OCI-LY7 (cell line): Measurements from ENCODE around the gene VPS18. TPM values are rescaled to one million over a fixed set of nuclear protein-coding genes. Genes with fewer than 3 reads are reported as not detected.
A peak's percentile ranks its signal among the peaks of the same experiment; 100 is the strongest.

ENCODE experiments used
- BruUV-seq: library from RNA; stranded (reverse); fragments of 400-500 nt; replicated peaks from 2 replicates; lab custom pipeline; 2021; lab: Mats Ljungman, UMichigan
- CTCF ChIA-PET: fragments of 300-600 bp; sonication (Branson Sonifier 250); formaldehyde crosslinking; loops from one replicate; lab custom pipeline; 2022; ENCODE audit warnings: antibody characterized with exemption; ENCODE audit not compliant: unreplicated experiment; lab: Charles Lee
- POLR2A ChIA-PET: fragments of 300-600 bp; sonication (Branson Sonifier 250); formaldehyde crosslinking; loops from one replicate; lab custom pipeline; 2022; ENCODE audit warnings: antibody characterized with exemption; lab: Charles Lee
- DNase-seq: peaks from one replicate; pipeline ENCODE4 v3.0.0-alpha.2; 2015; ENCODE audit warnings: low spot score
- H2AFZ ChIP-seq: fragments of 200-600 bp; sonication (generic), shearing (Covaris generic); 2 replicates; pipeline ENCODE4 v1.6.1; 2014; ENCODE audit warnings: mild to moderate bottlenecking, antibody characterized with exemption, low read length, moderate library complexity
- H3K27ac ChIP-seq: fragments of 200-600 bp; sonication (generic); 2 replicates; pipeline ENCODE4 v1.5.1; 2014; ENCODE audit warnings: mixed run types, low read depth, mild to moderate bottlenecking, moderate library complexity, low read length, inconsistent platforms; ENCODE audit not compliant: poor library complexity, severe bottlenecking
- H3K36me3 ChIP-seq: fragments of 200-600 bp; sonication (generic); 2 replicates; pipeline ENCODE4 v1.6.1; 2014; ENCODE audit warnings: mild to moderate bottlenecking, antibody characterized with exemption, low read length, moderate library complexity, mixed read lengths; ENCODE audit not compliant: insufficient read depth
- H3K4me1 ChIP-seq: fragments of 200-600 bp; sonication (generic); 2 replicates; pipeline ENCODE4 v1.5.1; 2014; ENCODE audit warnings: mild to moderate bottlenecking, low read length; ENCODE audit not compliant: insufficient read depth, poor library complexity, severe bottlenecking
- H3K4me2 ChIP-seq: fragments of 200-600 bp; sonication (generic); 2 replicates; pipeline ENCODE4 v1.6.1; 2014; ENCODE audit warnings: mild to moderate bottlenecking, low read length
- H3K4me3 ChIP-seq: fragments of 200-600 bp; sonication (generic); 2 replicates; pipeline ENCODE4 v1.5.1; 2014; ENCODE audit warnings: mild to moderate bottlenecking, low read depth, low read length; ENCODE audit not compliant: poor library complexity, severe bottlenecking
- H3K79me2 ChIP-seq: fragments of 200-600 bp; sonication (generic); 2 replicates; pipeline ENCODE4 v1.6.1; 2016; ENCODE audit warnings: low read depth, mild to moderate bottlenecking, low read length, moderate library complexity, mixed read lengths; ENCODE audit not compliant: insufficient read depth
- H3K9me2 ChIP-seq: fragments of 200-600 bp; sonication (generic); 2 replicates; pipeline ENCODE4 v1.6.1; 2016; ENCODE audit warnings: mild to moderate bottlenecking, low read length, mixed read lengths; ENCODE audit not compliant: insufficient read depth
- H3K9me3 ChIP-seq: fragments of 200-600 bp; sonication (generic); 2 replicates; pipeline ENCODE4 v1.6.1; 2014; ENCODE audit warnings: mild to moderate bottlenecking, mixed run types, low read length, mixed read lengths
- H4K20me1 ChIP-seq: fragments of 200-600 bp; sonication (generic); 2 replicates; pipeline ENCODE4 v1.6.1; 2014; ENCODE audit warnings: mild to moderate bottlenecking, antibody characterized with exemption, low read length, moderate library complexity, mixed read lengths; ENCODE audit not compliant: insufficient read depth
- EZH2phosphoT487 ChIP-seq: fragments of 200-600 bp; sonication (generic); IDR thresholded peaks from 2 replicates; pipeline ENCODE4 v1.6.1; 2018; ENCODE audit warnings: low read depth, borderline replicate concordance, mild to moderate bottlenecking, mixed run types, antibody characterized with exemption, low read length, moderate library complexity, mixed read lengths
- intact Hi-C: fragments of 100-400 bp; cut with micrococcal nuclease; formaldehyde crosslinking; loops from one replicate; pipeline ENCODE4 v1.10.0; 2022; ENCODE audit not compliant: unreplicated experiment
- total RNA-seq, 2 experiments: library from RNA; depleted of rRNA in 1 of 2; stranded (reverse); fragments of >200 nt in 1 of 2; shearing (Covaris generic) in 1 of 2; gene quantifications; 2 replicates each; pipeline ENCODE4 v1.2.3, GENCODE V29; 2014 to 2022
- TF ChIP-seq, protein P1 (sequence below): fragments of 200-600 bp; sonication (generic); conservative IDR thresholded peaks from 2 replicates; pipeline ENCODE4 v1.5.1; 2014; ENCODE audit warnings: mild to moderate bottlenecking, antibody characterized with exemption, low read length, moderate library complexity, mixed read lengths

Gene VPS18
- total RNA-seq, 2 experiments from 2014 or later: 24.5 to 30.7 TPM

DNA sequence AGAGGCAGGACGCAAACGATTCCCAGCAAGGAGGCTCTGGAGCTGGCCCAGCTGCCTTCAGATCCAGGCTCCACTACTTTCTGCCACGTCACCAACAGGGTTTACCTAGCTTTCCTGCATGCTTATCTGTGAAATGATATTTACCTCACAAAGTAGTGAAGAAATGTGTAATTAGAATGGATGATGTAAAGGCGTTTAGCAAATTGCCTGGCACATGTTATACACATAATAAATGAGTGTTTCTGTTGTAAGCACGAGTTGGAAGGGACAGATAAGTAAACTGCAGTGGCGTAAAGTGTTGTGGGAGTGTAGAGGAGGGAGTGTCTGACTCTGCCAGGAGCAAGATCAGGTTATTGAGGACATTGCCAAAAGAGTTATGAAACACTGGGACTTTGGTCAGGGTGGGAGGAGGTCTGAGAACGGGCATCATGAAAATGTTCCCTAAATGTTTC is 55.5 kb downstream of the VPS18 start:
- TF ChIP-seq, protein P1, sequence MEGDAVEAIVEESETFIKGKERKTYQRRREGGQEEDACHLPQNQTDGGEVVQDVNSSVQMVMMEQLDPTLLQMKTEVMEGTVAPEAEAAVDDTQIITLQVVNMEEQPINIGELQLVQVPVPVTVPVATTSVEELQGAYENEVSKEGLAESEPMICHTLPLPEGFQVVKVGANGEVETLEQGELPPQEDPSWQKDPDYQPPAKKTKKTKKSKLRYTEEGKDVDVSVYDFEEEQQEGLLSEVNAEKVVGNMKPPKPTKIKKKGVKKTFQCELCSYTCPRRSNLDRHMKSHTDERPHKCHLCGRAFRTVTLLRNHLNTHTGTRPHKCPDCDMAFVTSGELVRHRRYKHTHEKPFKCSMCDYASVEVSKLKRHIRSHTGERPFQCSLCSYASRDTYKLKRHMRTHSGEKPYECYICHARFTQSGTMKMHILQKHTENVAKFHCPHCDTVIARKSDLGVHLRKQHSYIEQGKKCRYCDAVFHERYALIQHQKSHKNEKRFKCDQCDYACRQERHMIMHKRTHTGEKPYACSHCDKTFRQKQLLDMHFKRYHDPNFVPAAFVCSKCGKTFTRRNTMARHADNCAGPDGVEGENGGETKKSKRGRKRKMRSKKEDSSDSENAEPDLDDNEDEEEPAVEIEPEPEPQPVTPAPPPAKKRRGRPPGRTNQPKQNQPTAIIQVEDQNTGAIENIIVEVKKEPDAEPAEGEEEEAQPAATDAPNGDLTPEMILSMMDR: no peak
- TF ChIP-seq EZH2phosphoT487: no peak
- Histone ChIP-seq H2AFZ (no peak overlapping the region), H3K9me3 (no peaks in the 10 kb centered on the region), H3K36me3 (0 out of 2 replicates have a peak, but pooled peaks cover under 1% of the 10 kb centered on the region), H3K4me2 (no peak overlapping the region), H3K4me1 (peaks cover 23% of the 10 kb centered on the region), H3K9me2 (no peaks in the 10 kb centered on the region), H3K79me2 (peaks cover 6% of the 10 kb centered on the region; the same call in 1 of the 2 replicates), H3K27ac (no peak overlapping the region), H3K4me3 (no peak overlapping the region), H4K20me1 (no peaks in the 10 kb centered on the region)
- CTCF ChIA-PET: no interaction called here
- DNase-seq: no peak
- intact Hi-C loops: loop anchor here (5.0 kb wide), 2 partner anchors 92 to 383 kb away; partner anchors contain the start of genes NUSAP1 and OIP5
- BruUV-seq: no TSS peak
- POLR2A ChIA-PET: interaction anchor here (0.6 to 3.7 kb wide), 2 partner anchors 8 to 408 kb away, joined by 3 to 36 read pairs; no protein-coding TSS in a partner anchor

DNA sequence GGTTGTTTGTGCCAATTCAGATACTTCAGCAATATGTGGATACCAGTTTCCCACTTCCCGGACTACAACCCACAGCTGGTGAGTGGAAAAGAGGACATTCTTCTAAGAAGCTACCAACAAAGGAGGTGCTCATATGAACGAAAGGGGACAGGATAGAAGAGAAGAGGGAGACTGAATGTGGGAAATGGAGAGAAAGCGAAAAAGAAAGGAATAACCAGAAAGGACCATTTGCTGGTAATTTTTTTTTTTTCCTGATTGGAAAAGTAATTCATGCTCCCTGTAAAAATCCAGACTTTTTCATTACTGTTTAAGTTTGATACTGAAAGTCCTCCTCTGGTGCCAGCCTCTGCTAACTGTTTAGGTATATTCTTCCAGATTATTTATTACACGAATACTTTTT is 57.5 kb downstream of the VPS18 start:
- TSS peak; percentile 92 for BruUV-seq
- Histone ChIP-seq H3K4me1 (peaks cover 26% of the 10 kb centered on the region), H4K20me1 (no peaks in the 10 kb centered on the region), H3K79me2 (peaks cover 6% of the 10 kb centered on the region; the same call in 1 of the 2 replicates), H3K9me3 (no peaks in the 10 kb centered on the region), H3K4me2 (peak overlapping the region; percentile 89), H3K9me2 (no peaks in the 10 kb centered on the region), H2AFZ (peak overlapping the region; percentile 66), H3K4me3 (peak overlapping the region; percentile 83), H3K36me3 (peaks cover 20% of the 10 kb centered on the region), H3K27ac (peak overlapping the region; percentile 69)
- intact Hi-C loops: loop anchor here (5.0 kb wide), 2 partner anchors 94 to 381 kb away; partner anchors contain the start of genes NUSAP1 and OIP5
- no peak for TF ChIP-seq EZH2phosphoT487
- TF ChIP-seq, protein P1: no peak
- POLR2A ChIA-PET: interaction anchor here (0.7 to 3.9 kb wide), 8 partner anchors 10 to 385 kb away, joined by 3 to 36 read pairs (median 6); partner anchors contain the start of gene VPS18
- CTCF ChIA-PET: interaction anchor here (1.0 kb wide), 1 partner anchor 46 kb away, joined by 3 read pairs; no protein-coding TSS in a partner anchor
- no peak for DNase-seq
